Measurements from ENCODE around the gene CCDC89.

The CCDC89 gene

GRCh38 chr11:85685125-85685819 lies 723 bp downstream of the CCDC89 start:
- CTCF ChIA-PET, result interaction anchor here (0.6 to 2.9 kb wide), 7 partner anchors 8 to 1138 kb away, joined by 3 to 15 read pairs (median 3); no protein-coding TSS in a partner anchor
- H3K4me3 ChIP-seq (ENCODE audit: control insufficient read depth in 1 of 7, extremely low read depth in 1 of 7, insufficient read depth in 4 of 7, low read depth in 2 of 7, low read length in 6 of 7), result no peak overlapping the region
- H3K36me3 ChIP-seq (ENCODE audit: control insufficient read depth in 4 of 4, insufficient read depth in 4 of 4, low read length in 3 of 4), result peaks cover 0 to 3% (median 0%) of the 10 kb centered on the region in 4 experiments
- DNase-seq, result no peak
- no peak overlapping the region for H3K27ac ChIP-seq (ENCODE audit: insufficient read depth in 1 of 2, low read depth in 1 of 2, low read length in 2 of 2, poor library complexity in 1 of 2, severe bottlenecking in 2 of 2)
- H3K27me3 ChIP-seq (replicated peaks in 2 of 5; ENCODE audit: control insufficient read depth in 4 of 5, insufficient read depth in 5 of 5, low read length in 4 of 5), result no peaks in the 10 kb centered on the region
- POLR2A ChIA-PET, result interaction anchor here (0.6 kb wide), 1 partner anchor 357 kb away, joined by 4 read pairs; no protein-coding TSS in a partner anchor
- H3K4me1 ChIP-seq (ENCODE audit: control extremely low read depth in 1 of 4, control insufficient read depth in 4 of 4, insufficient read depth in 4 of 4, low read length in 3 of 4), result peaks cover 0 to 6% (median 4%) of the 10 kb centered on the region in 4 experiments
- no peaks in the 10 kb centered on the region for H3K9me3 ChIP-seq (ENCODE audit: control extremely low read depth in 1 of 5, control insufficient read depth in 4 of 5, insufficient read depth in 2 of 5, low read depth in 1 of 5, low read length in 4 of 5)
- 95% methylated on average over 15 of the region's 15 CpGs for WGBS (ENCODE audit: insufficient coverage)

- POLR2A ChIA-PET, result no interaction called here
- peak; percentile 58 to 73 (median 70) for DNase-seq
- CTCF ChIA-PET, result interaction anchor here (0.6 to 5.7 kb wide), 2 partner anchors 9 to 1073 kb away, joined by 3 to 27 read pairs; no protein-coding TSS in a partner anchor
Observed at GRCh38 chr11:85682330-85683305, 3.4 kb downstream of the CCDC89 start.

GRCh38 chr11:85680897-85681296 lies 5.1 kb downstream of the CCDC89 start:
- Histone ChIP-seq H3K4me3 (ENCODE audit: control insufficient read depth in 1 of 7, extremely low read depth in 1 of 7, insufficient read depth in 4 of 7, low read depth in 2 of 7, low read length in 6 of 7) (no peak overlapping the region), H3K27ac (ENCODE audit: insufficient read depth in 1 of 2, low read depth in 1 of 2, low read length in 2 of 2, poor library complexity in 1 of 2, severe bottlenecking in 2 of 2) (no peak overlapping the region), H3K4me1 (ENCODE audit: control extremely low read depth in 1 of 4, control insufficient read depth in 4 of 4, insufficient read depth in 4 of 4, low read length in 3 of 4) (peaks cover 0 to 6% (median 4%) of the 10 kb centered on the region in 4 experiments), H3K27me3 (replicated peaks in 2 of 5; ENCODE audit: control insufficient read depth in 4 of 5, insufficient read depth in 5 of 5, low read length in 4 of 5) (no peaks in the 10 kb centered on the region), H3K36me3 (ENCODE audit: control insufficient read depth in 4 of 4, insufficient read depth in 4 of 4, low read length in 3 of 4) (peaks cover 0 to 3% (median 0%) of the 10 kb centered on the region in 4 experiments), H3K9me3 (ENCODE audit: control extremely low read depth in 1 of 5, control insufficient read depth in 4 of 5, insufficient read depth in 2 of 5, low read depth in 1 of 5, low read length in 4 of 5) (no peaks in the 10 kb centered on the region)
- WGBS (ENCODE audit: insufficient coverage), result 91% methylated on average over 1 of the region's 1 CpG
- DNase-seq, result peak in 2 of 3 donors; percentile 13 to 21
- ChIA-PET CTCF (interaction anchor here (2.9 to 5.7 kb wide), 2 partner anchors 10 to 15 kb away, joined by 11 to 27 read pairs; no protein-coding TSS in a partner anchor), POLR2A (interaction anchor here (0.6 to 1.2 kb wide), 2 partner anchors 11 to 16 kb away, joined by 3 read pairs; partner anchors contain the start of gene CREBZF)

More at GRCh38 chr11:85682330-85683305, 3.4 kb downstream of the CCDC89 start:
- no peaks in the 10 kb centered on the region for H3K9me3 ChIP-seq (ENCODE audit: control extremely low read depth in 1 of 5, control insufficient read depth in 4 of 5, insufficient read depth in 2 of 5, low read depth in 1 of 5, low read length in 4 of 5)
- H3K4me3 ChIP-seq (ENCODE audit: control insufficient read depth in 1 of 7, extremely low read depth in 1 of 7, insufficient read depth in 4 of 7, low read depth in 2 of 7, low read length in 6 of 7), result peak overlapping the region; percentile 55 to 92 (median 83)
- H3K27ac ChIP-seq (ENCODE audit: insufficient read depth in 1 of 2, low read depth in 1 of 2, low read length in 2 of 2, poor library complexity in 1 of 2, severe bottlenecking in 2 of 2), result peak overlapping the region; percentile 62 to 85
- 30% methylated on average over 30 of the region's 43 CpGs for WGBS (ENCODE audit: insufficient coverage)
- peaks cover 0 to 3% (median 0%) of the 10 kb centered on the region in 4 experiments for H3K36me3 ChIP-seq (ENCODE audit: control insufficient read depth in 4 of 4, insufficient read depth in 4 of 4, low read length in 3 of 4)
- peaks cover 0 to 6% (median 4%) of the 10 kb centered on the region in 4 experiments for H3K4me1 ChIP-seq (ENCODE audit: control extremely low read depth in 1 of 4, control insufficient read depth in 4 of 4, insufficient read depth in 4 of 4, low read length in 3 of 4)
- no peaks in the 10 kb centered on the region for H3K27me3 ChIP-seq (replicated peaks in 2 of 5; ENCODE audit: control insufficient read depth in 4 of 5, insufficient read depth in 5 of 5, low read length in 4 of 5)

DNA sequence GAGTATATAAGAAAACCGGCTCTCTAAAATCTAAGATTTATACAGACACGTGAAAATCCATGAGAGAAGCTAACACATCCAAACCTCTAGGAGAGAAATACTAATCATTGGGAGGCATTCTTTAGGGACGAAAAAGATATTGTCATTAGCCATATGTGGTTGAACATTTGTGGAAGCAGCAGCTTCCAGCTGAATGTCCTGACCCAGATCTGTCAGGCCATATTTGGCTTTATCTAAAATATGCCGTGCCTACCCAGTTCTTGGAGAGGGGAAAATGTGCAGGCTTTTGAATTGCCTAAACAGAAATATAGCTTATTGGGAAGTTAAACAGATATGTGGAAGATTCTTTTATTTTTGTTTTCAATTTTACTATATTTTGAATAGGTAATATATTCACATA lies 6.4 kb downstream of the CCDC89 start:
- Histone ChIP-seq H3K27ac (ENCODE audit: insufficient read depth in 1 of 2, low read depth in 1 of 2, low read length in 2 of 2, poor library complexity in 1 of 2, severe bottlenecking in 2 of 2) (no peak overlapping the region), H3K27me3 (replicated peaks in 2 of 5; ENCODE audit: control insufficient read depth in 4 of 5, insufficient read depth in 5 of 5, low read length in 4 of 5) (no peaks in the 10 kb centered on the region), H3K9me3 (ENCODE audit: control extremely low read depth in 1 of 5, control insufficient read depth in 4 of 5, insufficient read depth in 2 of 5, low read depth in 1 of 5, low read length in 4 of 5) (peaks cover 0 to 2% (median 0%) of the 10 kb centered on the region in 5 experiments), H3K4me1 (ENCODE audit: control extremely low read depth in 1 of 4, control insufficient read depth in 4 of 4, insufficient read depth in 4 of 4, low read length in 3 of 4) (peaks cover 0 to 6% (median 4%) of the 10 kb centered on the region in 4 experiments), H3K4me3 (ENCODE audit: control insufficient read depth in 1 of 7, extremely low read depth in 1 of 7, insufficient read depth in 4 of 7, low read depth in 2 of 7, low read length in 6 of 7) (no peak overlapping the region), H3K36me3 (ENCODE audit: control insufficient read depth in 4 of 4, insufficient read depth in 4 of 4, low read length in 3 of 4) (peaks cover 0 to 3% (median 0%) of the 10 kb centered on the region in 4 experiments)
- 100% methylated on average over 4 of the region's 4 CpGs for WGBS (ENCODE audit: insufficient coverage)
- no peak for DNase-seq
- CTCF ChIA-PET, result interaction anchor here (1.0 to 5.7 kb wide), 5 partner anchors 11 to 27 kb away, joined by 3 to 27 read pairs (median 10); no protein-coding TSS in a partner anchor
- POLR2A ChIA-PET, result interaction anchor here (1.2 kb wide), 1 partner anchor 15 kb away, joined by 3 read pairs; the partner anchor contains the start of gene CREBZF

DNA sequence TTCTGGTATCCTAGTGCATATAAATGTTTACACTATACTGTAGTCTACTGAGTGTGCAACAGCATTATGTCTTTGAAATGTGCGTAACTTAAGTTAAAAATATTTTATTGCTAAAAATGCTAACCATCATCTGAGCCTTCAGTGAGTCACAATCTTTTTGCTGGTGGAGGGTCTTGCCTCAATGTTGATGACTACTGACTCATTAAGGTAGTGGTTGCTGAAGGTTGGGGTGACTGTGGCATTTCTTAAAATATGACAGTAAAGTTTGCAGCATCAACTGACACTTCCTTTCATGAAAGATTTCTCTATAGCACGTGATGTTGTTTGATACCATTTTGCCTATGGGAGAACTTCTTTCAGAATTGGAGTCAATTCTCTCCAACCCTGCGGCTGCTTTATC lies 12.6 kb downstream of the CCDC89 start:
- Histone ChIP-seq H3K4me3 (ENCODE audit: control insufficient read depth in 1 of 7, extremely low read depth in 1 of 7, insufficient read depth in 4 of 7, low read depth in 2 of 7, low read length in 6 of 7) (no peak overlapping the region), H3K9me3 (ENCODE audit: control extremely low read depth in 1 of 5, control insufficient read depth in 4 of 5, insufficient read depth in 2 of 5, low read depth in 1 of 5, low read length in 4 of 5) (peaks cover 0 to 11% (median 4%) of the 10 kb centered on the region in 5 experiments), H3K36me3 (ENCODE audit: control insufficient read depth in 4 of 4, insufficient read depth in 4 of 4, low read length in 3 of 4) (no peaks in the 10 kb centered on the region), H3K27ac (ENCODE audit: insufficient read depth in 1 of 2, low read depth in 1 of 2, low read length in 2 of 2, poor library complexity in 1 of 2, severe bottlenecking in 2 of 2) (no peak overlapping the region), H3K27me3 (replicated peaks in 2 of 5; ENCODE audit: control insufficient read depth in 4 of 5, insufficient read depth in 5 of 5, low read length in 4 of 5) (no peaks in the 10 kb centered on the region), H3K4me1 (ENCODE audit: control extremely low read depth in 1 of 4, control insufficient read depth in 4 of 4, insufficient read depth in 4 of 4, low read length in 3 of 4) (no peaks in the 10 kb centered on the region)
- ChIA-PET CTCF (interaction anchor here (2.1 kb wide), 1 partner anchor 12 kb away, joined by 7 read pairs; the partner anchor contains the start of gene CCDC89), POLR2A (no interaction called here)
- WGBS (ENCODE audit: insufficient coverage), result 100% methylated on average over 2 of the region's 3 CpGs
- DNase-seq, result no peak

GRCh38 chr11:85672105-85672902 lies 13.7 kb downstream of the CCDC89 start:
- Histone ChIP-seq H3K27me3 (replicated peaks in 2 of 5; ENCODE audit: control insufficient read depth in 4 of 5, insufficient read depth in 5 of 5, low read length in 4 of 5) (no peaks in the 10 kb centered on the region), H3K27ac (ENCODE audit: insufficient read depth in 1 of 2, low read depth in 1 of 2, low read length in 2 of 2, poor library complexity in 1 of 2, severe bottlenecking in 2 of 2) (no peak overlapping the region), H3K36me3 (ENCODE audit: control insufficient read depth in 4 of 4, insufficient read depth in 4 of 4, low read length in 3 of 4) (no peaks in the 10 kb centered on the region), H3K4me3 (ENCODE audit: control insufficient read depth in 1 of 7, extremely low read depth in 1 of 7, insufficient read depth in 4 of 7, low read depth in 2 of 7, low read length in 6 of 7) (no peak overlapping the region), H3K9me3 (ENCODE audit: control extremely low read depth in 1 of 5, control insufficient read depth in 4 of 5, insufficient read depth in 2 of 5, low read depth in 1 of 5, low read length in 4 of 5) (peaks cover 0 to 11% (median 4%) of the 10 kb centered on the region in 5 experiments), H3K4me1 (ENCODE audit: control extremely low read depth in 1 of 4, control insufficient read depth in 4 of 4, insufficient read depth in 4 of 4, low read length in 3 of 4) (no peaks in the 10 kb centered on the region)
- 95% methylated on average over 7 of the region's 8 CpGs for WGBS (ENCODE audit: insufficient coverage)
- POLR2A ChIA-PET, result interaction anchor here (0.6 kb wide), 2 partner anchors 961 to 1116 kb away, joined by 3 read pairs; no protein-coding TSS in a partner anchor
- DNase-seq, result no peak
- CTCF ChIA-PET, result no interaction called here
